ENCODE measurements around the gene ANXA6. TPM values are rescaled to one million over a fixed set of nuclear protein-coding genes. Genes with fewer than 3 reads are reported as not detected.

Gene ANXA6
- total and polyA plus RNA-seq, 2 donors (not counting 1 experiment from before 2014, with no cell fraction given): 136 to 300 TPM

GRCh38 chr5:151153766-151154272 is 3.8 kb downstream of the ANXA6 start:
- ChIA-PET CTCF (interaction anchor here (1.0 to 46.2 kb wide), 8 partner anchors 9 to 102 kb away, joined by 3 to 1701 read pairs (median 7); partner anchors contain the start of gene CCDC69), POLR2A (interaction anchor here (0.9 to 1.4 kb wide), 2 partner anchors 12 to 20 kb away, joined by 3 to 9 read pairs; no protein-coding TSS in a partner anchor)
- Histone ChIP-seq H3K4me3 (ENCODE audit: control extremely low read depth in 1 of 5, extremely low read depth in 1 of 5, insufficient read depth in 1 of 5, low read depth in 2 of 5, low read length in 4 of 5) (no peak overlapping the region), H3K27ac (ENCODE audit: low read length in 2 of 2) (peak overlapping the region; percentile 52 to 91), H2AFZ (ENCODE audit: insufficient read depth, low read depth, low read length, poor library complexity, severe bottlenecking) (no peak overlapping the region), H3K27me3 (replicated peaks in 1 of 4; ENCODE audit: control extremely low read depth in 1 of 4, control insufficient read depth in 3 of 4, insufficient read depth in 4 of 4, low read length in 3 of 4) (no peaks in the 10 kb centered on the region), H3K4me1 (ENCODE audit: control insufficient read depth in 2 of 2, insufficient read depth in 2 of 2, low read length in 2 of 2) (peaks cover 89 to 91% of the 10 kb centered on the region in 2 donors), H3K4me2 (replicated peaks; ENCODE audit: low read depth, low read length, poor library complexity, severe bottlenecking) (peak overlapping the region; percentile 92), H3K9ac (ENCODE audit: low read length) (no peak overlapping the region), H3K79me2 (ENCODE audit: control insufficient read depth, insufficient read depth, low read length) (peaks cover 100% of the 10 kb centered on the region), H4K20me1 (ENCODE audit: control insufficient read depth, insufficient read depth, low read length, poor library complexity, severe bottlenecking) (peaks cover 8% of the 10 kb centered on the region), H3K36me3 (replicated peaks in 1 of 2; ENCODE audit: control extremely low read depth in 1 of 2, control insufficient read depth in 1 of 2, extremely low read depth in 1 of 2, insufficient read depth in 2 of 2, low read length in 1 of 2) (peaks cover 0 to 42% of the 10 kb centered on the region in 2 experiments), H3K9me3 (ENCODE audit: control extremely low read depth in 1 of 3, control insufficient read depth in 2 of 3, insufficient read depth in 1 of 3, low read length in 2 of 3) (no peaks in the 10 kb centered on the region)
- WGBS (ENCODE audit: insufficient coverage): no CpG with 5 or more reads among the region's 3 CpGs
- TF ChIP-seq EZH2 (IDR thresholded peaks at IDR 0.05; ENCODE audit: borderline replicate concordance, insufficient read depth, low read depth, low read length, poor library complexity, severe bottlenecking): no peak
- TF ChIP-seq, protein P1, sequence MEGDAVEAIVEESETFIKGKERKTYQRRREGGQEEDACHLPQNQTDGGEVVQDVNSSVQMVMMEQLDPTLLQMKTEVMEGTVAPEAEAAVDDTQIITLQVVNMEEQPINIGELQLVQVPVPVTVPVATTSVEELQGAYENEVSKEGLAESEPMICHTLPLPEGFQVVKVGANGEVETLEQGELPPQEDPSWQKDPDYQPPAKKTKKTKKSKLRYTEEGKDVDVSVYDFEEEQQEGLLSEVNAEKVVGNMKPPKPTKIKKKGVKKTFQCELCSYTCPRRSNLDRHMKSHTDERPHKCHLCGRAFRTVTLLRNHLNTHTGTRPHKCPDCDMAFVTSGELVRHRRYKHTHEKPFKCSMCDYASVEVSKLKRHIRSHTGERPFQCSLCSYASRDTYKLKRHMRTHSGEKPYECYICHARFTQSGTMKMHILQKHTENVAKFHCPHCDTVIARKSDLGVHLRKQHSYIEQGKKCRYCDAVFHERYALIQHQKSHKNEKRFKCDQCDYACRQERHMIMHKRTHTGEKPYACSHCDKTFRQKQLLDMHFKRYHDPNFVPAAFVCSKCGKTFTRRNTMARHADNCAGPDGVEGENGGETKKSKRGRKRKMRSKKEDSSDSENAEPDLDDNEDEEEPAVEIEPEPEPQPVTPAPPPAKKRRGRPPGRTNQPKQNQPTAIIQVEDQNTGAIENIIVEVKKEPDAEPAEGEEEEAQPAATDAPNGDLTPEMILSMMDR (IDR thresholded peaks at IDR 0.05): no peak
- no peak for ATAC-seq (ENCODE audit: low read depth)
- no peaks in the 10 kb centered on the region for H3K27me3 Mint-ChIP-seq
- intact Hi-C loops (cut with micrococcal nuclease): no loop called here
- peak overlapping the region; percentile 75 for H3K27ac Mint-ChIP-seq
- no peaks in the 10 kb centered on the region for H3K9me3 Mint-ChIP-seq (ENCODE audit: insufficient read depth)
- DNase-seq: no peak
- H3K4me1 Mint-ChIP-seq: peaks cover 92% of the 10 kb centered on the region
- peak overlapping the region; percentile 20 for H3K4me3 Mint-ChIP-seq

- H3K4me2 ChIP-seq (replicated peaks; ENCODE audit: low read depth, low read length, poor library complexity, severe bottlenecking): peak overlapping the region; percentile 92
- H3K4me1 ChIP-seq (ENCODE audit: control insufficient read depth in 2 of 2, insufficient read depth in 2 of 2, low read length in 2 of 2): peaks cover 89 to 91% of the 10 kb centered on the region in 2 donors
- intact Hi-C loops (cut with micrococcal nuclease): no loop called here
- TF ChIP-seq EZH2 (IDR thresholded peaks at IDR 0.05; ENCODE audit: borderline replicate concordance, insufficient read depth, low read depth, low read length, poor library complexity, severe bottlenecking): no peak
- TF ChIP-seq, protein P1 (IDR thresholded peaks at IDR 0.05): no peak
- peak overlapping the region; percentile 20 for H3K4me3 Mint-ChIP-seq
- H3K27ac Mint-ChIP-seq: peak overlapping the region; percentile 75
- H3K9ac ChIP-seq (ENCODE audit: low read length): no peak overlapping the region
- H3K36me3 ChIP-seq (replicated peaks in 1 of 2; ENCODE audit: control extremely low read depth in 1 of 2, control insufficient read depth in 1 of 2, extremely low read depth in 1 of 2, insufficient read depth in 2 of 2, low read length in 1 of 2): peaks cover 0 to 45% of the 10 kb centered on the region in 2 experiments
- 65% methylated on average over 2 of the region's 3 CpGs for WGBS (ENCODE audit: insufficient coverage)
- H4K20me1 ChIP-seq (ENCODE audit: control insufficient read depth, insufficient read depth, low read length, poor library complexity, severe bottlenecking): peaks cover 13% of the 10 kb centered on the region
- no peaks in the 10 kb centered on the region for H3K9me3 Mint-ChIP-seq (ENCODE audit: insufficient read depth)
- H2AFZ ChIP-seq (ENCODE audit: insufficient read depth, low read depth, low read length, poor library complexity, severe bottlenecking): no peak overlapping the region
- ChIA-PET CTCF (interaction anchor here (0.9 to 46.2 kb wide), 7 partner anchors 10 to 163 kb away, joined by 3 to 1701 read pairs (median 9); no protein-coding TSS in a partner anchor), POLR2A (interaction anchor here (0.7 kb wide), 1 partner anchor 39 kb away, joined by 3 read pairs; no protein-coding TSS in a partner anchor)
- no peak for ATAC-seq (ENCODE audit: low read depth)
- H3K79me2 ChIP-seq (ENCODE audit: control insufficient read depth, insufficient read depth, low read length): peaks cover 100% of the 10 kb centered on the region
- peak overlapping the region; percentile 74 to 91 for H3K27ac ChIP-seq (ENCODE audit: low read length in 2 of 2)
- no peaks in the 10 kb centered on the region for H3K9me3 ChIP-seq (ENCODE audit: control extremely low read depth in 1 of 3, control insufficient read depth in 2 of 3, insufficient read depth in 1 of 3, low read length in 2 of 3)
- no peak for DNase-seq
- H3K27me3 ChIP-seq (replicated peaks in 1 of 4; ENCODE audit: control extremely low read depth in 1 of 4, control insufficient read depth in 3 of 4, insufficient read depth in 4 of 4, low read length in 3 of 4): no peaks in the 10 kb centered on the region
- H3K27me3 Mint-ChIP-seq: no peaks in the 10 kb centered on the region
- peaks cover 92% of the 10 kb centered on the region for H3K4me1 Mint-ChIP-seq
- H3K4me3 ChIP-seq (ENCODE audit: control extremely low read depth in 1 of 5, extremely low read depth in 1 of 5, insufficient read depth in 1 of 5, low read depth in 2 of 5, low read length in 4 of 5): no peak overlapping the region
Measured at GRCh38 chr5:151153300-151153699, 4.3 kb downstream of the ANXA6 start.

Data from B cell (primary cell).